NCI-H1417 (cell line): ENCODE results near the gene SMU1.
"Not testable (repeated sequence)": the region's sequence is repeated elsewhere in the genome, so short reads cannot be mapped to it uniquely, and the experiment has no call there.

Experiments
- DNase-seq, 3 experiments: peaks; one replicate each; lab custom pipeline; 2025; lab: John Stamatoyannopoulos, UW

The SMU1 gene

GRCh38 chr9:33013962-33014664 is 62.4 kb downstream of the SMU1 start:
- no peak for DNase-seq

- no peak for DNase-seq
Measured at GRCh38 chr9:33012328-33013069, 64.0 kb downstream of the SMU1 start.

DNA sequence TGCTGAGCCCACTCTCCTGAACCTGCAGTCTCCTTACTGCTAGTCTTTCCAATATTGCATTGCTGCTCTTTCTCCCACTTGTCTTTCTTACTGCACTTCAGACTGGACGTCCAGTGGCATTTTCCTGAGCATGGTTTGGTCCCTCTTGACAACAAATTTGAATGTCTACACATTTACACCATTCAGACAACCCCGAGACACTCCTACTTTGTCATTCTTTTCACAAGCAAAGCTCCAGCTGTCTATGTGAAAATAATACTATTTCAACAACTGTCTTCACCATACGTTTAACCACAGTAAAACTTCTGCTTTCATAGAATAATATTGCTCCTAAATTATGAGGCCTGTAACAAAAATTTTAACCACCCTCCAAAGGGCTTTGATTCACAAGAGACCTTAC is 64.6 kb downstream of the SMU1 start:
- no peak for DNase-seq

DNA sequence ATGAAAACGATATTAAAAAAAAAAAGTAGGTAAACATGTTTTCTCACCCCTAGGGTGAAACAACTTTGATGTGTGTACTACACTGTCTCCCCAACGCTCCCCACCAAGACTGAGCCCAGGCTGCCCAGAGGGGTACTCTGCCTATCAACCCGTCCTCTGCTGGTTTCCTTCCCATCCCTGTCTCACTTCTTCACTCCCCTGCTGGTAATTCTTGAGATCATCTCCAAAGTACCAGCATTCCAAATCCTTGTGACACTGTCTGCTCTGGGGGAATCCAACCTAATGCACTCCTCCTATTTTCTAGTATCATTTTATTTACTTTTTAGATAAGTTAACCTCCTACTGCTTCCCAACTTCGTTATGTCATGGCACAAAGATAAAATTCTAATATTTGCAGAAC is 68.7 kb downstream of the SMU1 start:
- DNase-seq, result no peak

DNA sequence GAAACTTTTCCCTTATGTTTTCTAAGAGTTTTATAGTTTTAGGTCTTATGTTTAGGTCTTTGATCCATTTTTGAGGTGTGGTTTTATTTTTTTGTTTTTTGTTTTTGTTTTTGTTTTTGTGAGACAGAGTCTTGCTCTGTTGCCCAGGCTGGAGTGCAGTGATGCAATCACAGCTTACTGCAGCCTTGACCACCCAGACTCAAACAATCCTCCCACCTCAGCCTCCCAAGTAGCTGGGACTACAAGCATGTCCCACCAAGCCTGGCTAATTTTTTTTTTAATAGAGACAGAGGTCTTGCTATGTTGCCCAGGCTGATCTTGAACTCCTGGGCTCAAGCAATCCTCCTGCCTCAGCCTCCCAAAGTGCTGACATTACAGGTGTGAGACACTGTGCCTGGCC is 71.1 kb downstream of the SMU1 start:
- not testable (repeated sequence) for DNase-seq

DNA sequence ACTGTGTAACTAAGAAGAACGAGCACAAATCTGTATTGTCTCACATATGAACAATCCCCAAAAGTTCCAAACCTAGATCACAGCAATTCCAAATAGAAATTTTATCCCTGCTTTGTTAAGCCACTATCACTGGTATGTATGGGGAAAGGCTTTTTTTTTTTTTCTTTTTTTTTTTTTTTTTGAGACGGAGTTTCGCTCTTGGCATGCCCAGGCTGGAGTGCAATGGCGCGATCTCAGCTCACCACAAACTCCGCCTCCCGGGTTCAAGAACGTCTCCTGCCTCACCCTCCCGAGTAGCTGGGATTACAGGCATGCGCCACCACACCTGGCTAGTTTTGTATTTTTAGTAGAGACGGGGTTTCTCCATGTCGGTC is 75.8 kb downstream of the SMU1 start:
- peak in 1 of 3 experiments; percentile 52 for DNase-seq

DNA sequence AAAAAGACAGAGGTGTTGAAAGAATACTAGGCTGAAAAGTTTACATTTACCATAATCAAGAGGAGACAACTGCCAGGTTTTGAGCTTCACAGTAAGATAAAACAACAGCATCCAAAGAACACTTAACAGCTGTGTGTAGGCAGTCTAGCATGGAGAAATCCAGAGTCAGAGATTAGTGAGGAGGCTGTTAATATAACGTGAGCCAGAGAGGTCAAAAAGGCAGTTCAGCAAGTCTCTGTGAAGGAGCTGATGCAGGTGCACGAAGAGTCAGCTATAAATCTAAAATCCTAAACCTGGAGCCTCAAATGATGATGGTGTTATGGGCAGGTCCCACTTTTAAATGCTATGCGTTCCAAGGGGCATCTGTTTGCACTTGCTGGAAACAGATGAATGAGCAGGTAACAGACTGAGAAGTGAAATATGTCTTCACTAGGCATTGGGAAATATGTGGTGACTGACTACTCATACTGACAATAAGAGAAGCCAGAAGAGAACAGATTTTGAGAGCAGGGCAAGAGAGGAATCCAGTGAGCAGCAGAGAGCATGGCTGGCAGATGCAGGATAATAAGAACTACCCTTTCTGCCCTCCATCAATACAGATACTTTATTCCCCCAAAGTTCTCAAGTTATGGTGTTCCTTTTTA is 83.8 kb downstream of the SMU1 start:
- no peak for DNase-seq

GRCh38 chr9:32991897-32992594 is 84.4 kb downstream of the SMU1 start:
- DNase-seq, result no peak
